GM19351 (cell line): Measurements from ENCODE around the gene ZNF668.

Source experiments
- ATAC-seq: cut with Tn5 transposase; IDR thresholded peaks from one replicate; pipeline ENCODE4 v1.9.1; 2021; ENCODE audit warnings: mild to moderate bottlenecking, moderate library complexity; ENCODE audit not compliant: unreplicated experiment

The ZNF668 gene

DNA sequence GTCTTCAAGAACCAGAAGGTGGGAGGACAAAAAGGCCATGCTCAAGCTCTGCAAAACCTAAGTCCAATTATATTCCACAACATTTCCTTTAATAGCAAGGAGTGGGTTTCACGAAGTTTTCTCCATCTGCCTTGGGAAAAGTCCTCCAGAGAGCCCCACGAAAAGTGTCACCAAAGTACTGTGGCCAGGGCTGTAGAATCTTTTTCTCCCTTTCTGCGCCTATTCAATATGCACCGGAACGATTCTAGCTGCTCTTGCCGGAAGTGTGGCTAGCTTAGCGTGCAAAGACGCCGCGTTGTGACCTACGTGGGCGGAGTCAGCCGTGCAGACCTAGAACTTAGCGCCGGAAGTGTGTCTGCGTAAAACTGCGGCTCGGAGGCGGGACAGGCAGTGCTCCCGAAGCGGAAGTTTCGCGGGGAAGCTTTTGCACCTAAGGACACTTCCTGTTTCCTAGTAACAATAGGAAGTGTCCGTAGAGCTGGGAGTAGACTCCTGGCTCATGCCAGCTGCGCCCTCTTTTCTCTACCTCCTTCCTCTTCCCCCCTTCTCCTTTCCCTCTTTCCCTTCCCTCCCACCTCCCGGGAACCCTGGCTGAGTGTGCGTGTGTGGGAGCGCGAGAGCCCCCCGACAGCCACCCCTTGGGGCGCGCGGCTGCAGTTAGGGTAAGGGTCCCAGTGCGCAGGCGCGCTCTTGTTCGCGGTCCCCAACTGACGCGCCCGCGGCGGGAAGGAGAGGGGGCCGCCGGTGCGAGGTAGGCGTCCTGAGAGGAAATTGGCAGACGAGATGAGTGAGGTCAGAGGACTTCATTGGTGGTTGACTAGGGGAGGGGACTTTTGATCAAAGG lies at the start of gene ZNF668, which contains the start of gene ZNF646:
Gene ZNF668, minus strand, starts transcription at position 271 of the 844 bp plus-strand sequence. CDS start 9,781 bp downstream, outside the sequence.
Gene ZNF646, plus strand, starts transcription at position 453 of the 844 bp plus-strand sequence. CDS start 1,903 bp downstream, outside the sequence.
- ATAC-seq, result peak; percentile 72

DNA sequence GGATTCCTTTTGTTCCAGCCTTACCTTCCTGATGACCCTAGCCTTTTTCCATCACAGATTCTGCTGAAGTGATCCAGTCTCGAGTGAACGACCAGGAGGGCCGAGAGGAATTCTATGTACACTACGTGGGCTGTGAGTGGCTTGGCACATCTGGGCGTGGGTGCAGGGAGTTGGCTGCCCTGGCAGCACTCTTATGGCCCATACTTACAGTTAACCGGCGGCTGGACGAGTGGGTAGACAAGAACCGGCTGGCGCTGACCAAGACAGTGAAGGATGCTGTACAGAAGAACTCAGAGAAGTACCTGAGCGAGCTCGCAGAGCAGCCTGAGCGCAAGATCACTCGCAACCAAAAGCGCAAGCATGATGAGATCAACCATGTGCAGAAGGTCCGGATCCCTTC lies 46.1 kb upstream of the ZNF668 start:
- ATAC-seq, result no peak

DNA sequence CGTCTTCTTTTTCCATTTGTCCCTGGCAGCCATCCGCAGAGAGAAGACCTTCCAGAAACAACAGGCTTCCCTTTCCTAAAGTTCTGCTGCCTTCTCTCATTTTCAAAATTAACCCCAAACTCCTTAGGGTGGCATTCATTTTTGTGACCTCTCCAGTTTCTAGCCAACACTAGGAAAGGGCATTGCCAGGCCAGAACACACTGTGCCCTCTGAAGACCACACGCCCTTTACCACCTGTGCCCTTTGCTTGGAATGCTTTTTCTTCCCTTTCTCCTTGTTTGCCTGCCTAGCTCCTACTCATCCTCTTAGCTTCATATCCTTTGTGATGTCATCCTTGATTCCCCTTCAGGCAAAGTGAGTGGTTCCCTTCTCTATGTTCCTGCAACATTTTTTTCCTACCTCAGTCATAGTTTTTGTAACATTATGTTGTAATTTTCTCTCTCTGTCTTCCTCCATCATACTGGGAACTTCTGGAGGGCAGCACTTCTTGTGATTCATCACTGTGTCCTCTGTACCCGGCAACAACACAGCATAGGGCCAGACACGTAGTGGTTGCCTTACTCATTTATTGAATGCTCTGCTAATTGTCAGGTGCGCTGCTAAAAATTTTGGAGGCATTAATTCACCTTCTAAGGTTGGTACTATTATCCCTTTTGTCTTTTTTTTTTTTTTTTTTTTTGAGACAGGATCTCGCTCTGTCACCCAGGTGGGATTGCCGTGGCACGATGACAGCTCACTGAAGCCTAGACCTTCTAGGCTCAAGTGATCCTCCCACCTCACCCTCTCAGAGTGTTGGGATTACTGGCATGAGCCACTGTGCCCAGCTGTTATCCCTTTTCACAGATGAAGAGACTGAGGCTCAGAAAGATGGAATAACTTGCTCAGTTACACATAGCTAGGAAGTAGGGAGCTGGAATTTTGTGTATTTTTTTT lies 44.4 kb upstream of the ZNF668 start:
- ATAC-seq, result no peak

DNA sequence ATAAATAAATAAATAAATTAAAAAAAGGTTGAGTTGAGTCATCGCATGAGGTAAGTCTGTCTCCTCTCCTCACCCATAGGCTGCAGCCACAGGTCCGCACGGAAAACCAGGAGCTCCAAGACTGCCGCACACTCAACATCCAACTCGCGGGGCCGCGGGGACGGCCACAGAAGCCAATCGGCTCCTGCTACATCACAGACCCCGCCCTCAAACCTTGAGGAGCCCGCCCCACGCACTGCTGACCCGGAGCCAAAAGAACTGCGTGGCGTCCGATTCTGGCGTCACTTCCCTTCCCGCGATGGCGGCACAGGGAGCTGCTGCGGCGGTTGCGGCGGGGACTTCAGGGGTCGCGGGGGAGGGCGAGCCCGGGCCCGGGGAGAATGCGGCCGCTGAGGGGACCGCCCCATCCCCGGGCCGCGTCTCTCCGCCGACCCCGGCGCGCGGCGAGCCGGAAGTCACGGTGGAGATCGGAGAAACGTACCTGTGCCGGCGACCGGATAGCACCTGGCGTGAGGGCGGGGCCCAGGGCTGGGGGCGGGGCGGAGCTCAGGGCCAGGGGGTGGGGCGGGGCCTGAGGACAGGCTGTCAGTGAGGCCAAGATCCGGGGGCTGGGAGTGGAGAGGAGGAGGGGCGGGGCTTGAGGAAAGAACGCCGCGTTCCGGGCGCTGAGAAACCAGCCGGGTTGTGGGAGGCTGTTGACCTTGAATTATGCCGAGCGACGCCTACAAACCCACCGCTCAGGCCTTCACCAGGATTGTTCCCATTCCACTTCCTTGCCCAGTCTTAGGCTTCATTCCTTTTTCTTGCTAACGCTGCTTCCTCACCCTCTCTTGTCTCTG lies 43.6 kb upstream of the ZNF668 start, which contains the start of gene KAT8:
Gene KAT8, plus strand, starts transcription at position 281 of the 839 bp plus-strand sequence. Its CDS starts 18 bp downstream, at position 299.
- peak; percentile 93 for ATAC-seq

DNA sequence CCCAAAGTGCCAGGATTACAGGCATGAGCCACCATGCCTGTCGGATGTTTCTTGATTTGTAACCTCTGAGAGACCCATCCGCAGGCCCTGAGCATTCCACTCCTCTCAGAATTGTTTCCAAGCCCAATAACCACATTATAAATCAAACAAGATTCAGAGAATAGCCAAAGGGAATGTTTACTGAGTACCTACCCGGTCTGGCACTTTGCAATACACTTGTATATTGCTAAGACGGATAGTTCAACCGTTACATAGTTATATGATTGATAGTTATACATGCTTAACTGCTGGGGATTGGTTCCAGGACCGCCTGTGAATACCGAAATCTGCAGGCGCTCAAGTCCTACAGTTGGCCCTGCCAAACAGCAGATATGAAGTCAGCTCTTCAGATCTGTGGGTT lies 40.4 kb upstream of the ZNF668 start:
- no peak for ATAC-seq

DNA sequence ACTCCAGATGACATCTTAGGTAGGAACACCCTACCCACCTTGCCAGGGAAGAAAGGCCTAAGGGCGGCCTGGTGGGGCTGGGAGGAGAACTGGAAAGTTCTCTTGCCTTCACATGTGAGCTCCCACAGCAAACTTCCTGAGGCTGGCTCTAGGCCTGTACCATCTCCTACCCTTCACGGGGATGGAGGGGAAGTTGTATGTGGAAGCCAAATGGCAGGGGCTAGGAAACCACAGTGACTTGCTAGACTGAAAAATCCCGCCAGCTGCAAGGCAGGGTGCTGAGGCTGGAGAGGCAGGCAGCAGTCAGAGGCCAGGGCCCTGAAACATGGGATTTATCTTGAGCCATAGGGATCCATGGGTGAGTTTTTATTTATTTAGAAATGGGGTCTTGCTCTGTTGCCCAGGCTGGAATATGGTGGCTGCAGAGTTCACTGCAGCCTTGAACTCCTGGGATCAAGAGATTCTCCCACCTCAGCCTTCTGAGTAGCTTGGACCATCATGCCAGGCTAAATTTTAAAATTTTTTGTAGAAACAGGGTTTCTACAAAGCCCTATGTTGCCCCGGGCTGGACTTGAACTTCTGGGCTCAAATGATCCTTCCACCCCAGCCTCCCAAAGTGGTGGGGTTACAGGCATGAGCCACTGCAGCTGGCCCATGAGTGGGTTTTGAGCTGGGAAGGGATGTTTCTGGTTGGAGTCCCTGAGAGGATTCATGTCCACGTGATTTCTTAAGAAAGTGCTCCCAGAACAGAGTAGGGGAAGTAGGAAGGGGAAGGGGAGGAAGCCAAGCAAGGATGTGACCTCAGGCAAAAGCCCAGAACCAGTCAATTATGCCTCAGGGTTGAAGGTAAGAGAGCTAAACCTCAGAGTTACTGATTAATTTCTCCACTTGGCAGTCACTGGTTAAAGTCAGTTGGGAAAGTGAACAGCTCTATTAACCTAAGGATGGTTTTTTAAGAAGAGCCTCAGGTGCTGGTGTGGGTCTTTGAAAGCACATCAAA lies 39.4 kb upstream of the ZNF668 start:
- ATAC-seq, result no peak

DNA sequence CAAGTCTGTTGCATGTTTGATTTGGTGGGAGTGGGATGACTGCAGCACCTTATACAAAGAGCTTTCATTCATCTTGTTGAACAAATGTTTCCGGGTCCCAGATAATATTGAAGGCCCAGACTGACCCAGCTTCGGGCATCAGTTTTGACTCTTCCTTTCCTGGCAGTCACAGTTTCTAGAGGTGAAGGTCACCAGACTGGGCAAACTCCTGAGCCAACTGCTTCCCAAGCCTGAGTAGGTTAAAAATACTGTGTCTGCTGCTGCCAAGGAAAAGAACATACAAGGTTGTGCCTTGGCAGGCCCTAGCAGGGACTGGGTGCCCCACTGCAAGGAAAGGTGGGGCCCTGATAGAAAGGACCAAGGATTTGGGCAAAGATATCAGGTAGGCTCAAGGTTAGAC lies 38.7 kb upstream of the ZNF668 start:
- no peak for ATAC-seq

DNA sequence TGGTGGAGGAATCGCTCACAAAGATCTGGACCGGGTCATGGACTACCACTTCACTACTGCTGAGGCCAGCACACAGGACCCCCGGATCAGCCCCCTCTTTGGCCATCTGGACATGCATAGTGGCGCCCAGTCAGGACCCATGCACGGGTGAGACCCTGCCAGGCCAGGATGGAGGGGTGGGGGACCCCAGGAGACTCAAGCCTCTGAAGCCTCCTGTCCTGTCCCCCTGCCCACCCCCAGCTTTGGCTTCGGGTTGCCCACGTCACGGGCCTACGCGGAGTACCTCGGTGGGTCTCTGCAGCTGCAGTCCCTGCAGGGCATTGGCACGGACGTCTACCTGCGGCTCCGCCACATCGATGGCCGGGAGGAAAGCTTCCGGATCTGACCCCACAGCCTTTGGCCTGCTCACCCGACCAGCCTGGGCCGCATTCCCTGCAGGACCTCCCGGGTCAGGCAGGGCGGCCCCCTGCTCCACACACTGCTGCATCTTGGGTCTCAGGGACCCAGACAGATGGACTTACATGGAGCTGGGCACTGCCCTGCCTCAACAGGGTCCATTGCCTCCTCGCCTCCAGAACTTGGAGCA lies 37.9 kb upstream of the ZNF668 start:
- ATAC-seq, result no peak

DNA sequence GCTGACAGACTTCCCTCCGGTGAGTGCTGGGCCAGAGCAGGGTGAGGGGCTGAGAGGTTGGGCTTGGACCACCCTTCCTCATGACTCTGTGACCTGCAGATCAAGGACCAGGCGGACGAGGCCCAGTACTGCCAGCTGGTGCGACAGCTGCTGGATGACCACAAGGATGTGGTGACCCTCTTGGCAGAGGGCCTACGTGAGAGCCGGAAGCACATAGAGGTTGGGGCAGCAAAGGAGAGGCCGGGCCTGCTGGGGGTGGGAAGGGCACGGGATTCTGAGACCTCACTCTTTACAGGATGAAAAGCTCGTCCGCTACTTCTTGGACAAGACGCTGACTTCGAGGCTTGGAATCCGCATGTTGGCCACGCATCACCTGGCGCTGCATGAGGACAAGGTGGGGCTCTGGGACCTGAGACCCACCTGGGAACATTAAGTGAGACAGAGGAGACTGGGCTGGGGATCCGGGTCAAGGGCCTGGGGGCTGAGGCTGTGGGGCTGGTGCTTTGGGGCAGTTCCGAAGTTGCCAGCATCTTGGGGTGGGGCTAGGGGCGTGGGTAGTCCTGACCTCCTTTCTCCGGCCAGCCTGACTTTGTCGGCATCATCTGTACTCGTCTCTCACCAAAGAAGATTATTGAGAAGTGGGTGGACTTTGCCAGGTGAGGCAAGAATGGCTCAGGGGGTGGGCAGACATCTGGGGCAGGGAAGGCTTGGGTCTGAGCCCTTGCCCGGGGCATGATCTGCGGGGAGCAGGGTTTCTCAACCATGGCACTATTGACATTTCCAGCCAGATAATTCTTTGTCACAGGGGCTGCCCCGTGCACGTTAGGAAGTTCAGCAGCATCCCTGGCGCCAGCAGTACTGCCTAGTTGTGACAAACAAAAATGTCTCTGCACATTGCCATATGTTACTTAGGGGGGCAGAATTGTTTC lies 36.3 kb upstream of the ZNF668 start:
- ATAC-seq, result no peak

DNA sequence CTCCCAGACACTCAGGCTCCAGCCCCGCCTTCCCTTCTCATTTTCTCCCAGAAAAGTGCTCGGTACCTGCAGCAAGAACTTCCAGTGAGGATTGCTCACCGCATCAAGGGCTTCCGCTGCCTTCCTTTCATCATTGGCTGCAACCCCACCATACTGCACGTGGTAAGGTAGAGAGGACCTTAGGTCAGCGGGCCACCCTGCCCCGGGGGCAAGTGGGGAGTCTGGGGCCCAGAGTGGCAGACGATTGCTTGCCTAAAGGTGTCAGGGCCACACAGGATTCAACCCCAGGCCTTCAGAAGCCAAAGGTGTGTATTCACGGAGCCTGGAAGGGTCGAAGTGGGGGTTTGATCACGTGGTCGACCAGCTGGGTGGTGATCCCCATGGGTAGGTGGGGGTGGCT lies 35.6 kb upstream of the ZNF668 start:
- ATAC-seq, result no peak

DNA sequence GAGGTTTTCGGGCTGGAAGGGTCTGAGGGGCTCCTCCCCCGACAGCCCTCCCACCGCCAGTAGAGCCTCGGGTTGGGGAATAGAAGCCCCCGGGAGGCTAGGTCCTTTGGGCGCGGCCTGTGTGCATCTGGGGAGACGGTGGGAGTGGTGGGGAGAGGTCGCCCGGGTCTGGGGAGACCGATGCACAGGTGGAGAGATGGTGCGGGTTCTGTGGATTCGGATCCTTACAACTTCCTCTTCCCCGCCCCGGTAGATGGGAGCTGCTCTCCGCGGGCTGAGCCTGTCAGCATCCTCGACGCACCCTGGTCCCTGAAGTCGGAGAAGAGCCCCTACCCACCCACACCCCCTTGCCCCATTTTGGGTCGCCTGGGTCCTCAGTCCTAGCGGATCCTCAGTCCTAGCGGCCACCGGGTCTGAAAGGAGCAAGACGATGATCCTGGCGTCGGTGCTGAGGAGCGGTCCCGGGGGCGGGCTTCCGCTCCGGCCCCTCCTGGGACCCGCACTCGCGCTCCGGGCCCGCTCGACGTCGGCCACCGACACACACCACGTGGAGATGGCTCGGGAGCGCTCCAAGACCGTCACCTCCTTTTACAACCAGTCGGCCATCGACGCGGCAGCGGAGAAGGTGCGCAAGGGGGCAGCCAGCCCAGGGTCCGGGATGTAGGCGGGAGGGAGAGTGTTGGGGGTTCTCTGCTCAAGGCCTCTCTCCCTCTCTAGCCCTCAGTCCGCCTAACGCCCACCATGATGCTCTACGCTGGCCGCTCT lies 34.9 kb upstream of the ZNF668 start:
- no peak for ATAC-seq

DNA sequence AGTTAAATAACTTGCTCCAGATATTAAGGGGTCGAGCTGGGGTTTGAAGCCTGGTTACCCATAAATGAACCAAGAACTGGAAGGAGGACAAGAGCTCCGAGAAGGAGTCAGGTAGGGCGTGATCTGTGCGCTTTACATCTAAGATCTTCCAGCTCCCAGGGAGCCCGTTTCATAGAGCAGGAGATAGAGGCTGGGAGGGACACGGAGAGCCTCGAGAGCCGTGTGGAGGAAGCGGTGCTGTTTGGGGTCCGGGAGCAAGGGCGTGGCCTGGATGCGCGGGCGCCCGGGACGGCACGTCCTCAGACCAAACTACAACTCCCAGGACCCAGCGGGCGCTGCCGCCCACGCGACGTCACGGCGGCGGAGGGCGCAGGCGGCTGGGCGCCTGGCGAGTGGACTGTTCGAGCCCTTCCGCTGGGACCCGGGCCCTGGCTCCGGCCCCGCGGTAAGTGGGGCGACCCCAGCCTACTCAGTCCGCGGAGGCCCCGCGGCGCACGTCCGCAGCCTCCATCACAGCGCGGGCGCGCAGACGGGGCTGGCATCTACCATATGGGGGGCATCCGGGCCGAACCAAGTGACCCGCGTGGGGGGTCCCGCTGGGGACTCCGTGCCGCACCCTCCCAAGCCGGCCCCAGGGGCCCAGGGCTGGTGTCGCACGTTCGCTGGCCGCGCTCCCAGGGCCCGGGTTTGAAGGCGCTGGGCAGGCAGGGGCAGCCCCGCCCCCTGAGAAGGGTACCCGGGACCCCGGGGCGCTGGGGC lies 34.2 kb upstream of the ZNF668 start, which contains the start of gene BCKDK:
Gene BCKDK, plus strand, starts transcription at position 352 of the 759 bp plus-strand sequence. CDS start 838 bp downstream, outside the sequence.
- peak; percentile 85 for ATAC-seq

DNA sequence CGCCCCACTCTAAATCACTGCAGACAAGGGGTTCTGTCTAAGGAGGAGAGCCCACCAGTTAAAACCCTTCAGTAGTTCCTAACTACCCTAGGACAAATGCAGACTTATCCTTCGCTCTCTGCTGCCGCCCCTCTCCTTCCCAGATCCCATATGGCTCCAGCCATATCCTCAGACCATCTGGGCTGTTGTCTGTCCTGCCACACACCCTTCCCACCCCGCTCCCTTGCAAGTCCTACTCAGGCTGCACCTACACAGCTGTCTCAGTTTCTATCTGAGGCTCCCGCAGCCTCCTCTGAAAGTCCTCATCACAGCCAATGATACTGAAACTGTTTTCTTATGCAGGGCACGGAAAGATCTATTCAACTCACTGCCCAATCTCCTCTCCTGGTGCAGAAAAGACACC lies 33.4 kb upstream of the ZNF668 start:
- peak; percentile 65 for ATAC-seq

DNA sequence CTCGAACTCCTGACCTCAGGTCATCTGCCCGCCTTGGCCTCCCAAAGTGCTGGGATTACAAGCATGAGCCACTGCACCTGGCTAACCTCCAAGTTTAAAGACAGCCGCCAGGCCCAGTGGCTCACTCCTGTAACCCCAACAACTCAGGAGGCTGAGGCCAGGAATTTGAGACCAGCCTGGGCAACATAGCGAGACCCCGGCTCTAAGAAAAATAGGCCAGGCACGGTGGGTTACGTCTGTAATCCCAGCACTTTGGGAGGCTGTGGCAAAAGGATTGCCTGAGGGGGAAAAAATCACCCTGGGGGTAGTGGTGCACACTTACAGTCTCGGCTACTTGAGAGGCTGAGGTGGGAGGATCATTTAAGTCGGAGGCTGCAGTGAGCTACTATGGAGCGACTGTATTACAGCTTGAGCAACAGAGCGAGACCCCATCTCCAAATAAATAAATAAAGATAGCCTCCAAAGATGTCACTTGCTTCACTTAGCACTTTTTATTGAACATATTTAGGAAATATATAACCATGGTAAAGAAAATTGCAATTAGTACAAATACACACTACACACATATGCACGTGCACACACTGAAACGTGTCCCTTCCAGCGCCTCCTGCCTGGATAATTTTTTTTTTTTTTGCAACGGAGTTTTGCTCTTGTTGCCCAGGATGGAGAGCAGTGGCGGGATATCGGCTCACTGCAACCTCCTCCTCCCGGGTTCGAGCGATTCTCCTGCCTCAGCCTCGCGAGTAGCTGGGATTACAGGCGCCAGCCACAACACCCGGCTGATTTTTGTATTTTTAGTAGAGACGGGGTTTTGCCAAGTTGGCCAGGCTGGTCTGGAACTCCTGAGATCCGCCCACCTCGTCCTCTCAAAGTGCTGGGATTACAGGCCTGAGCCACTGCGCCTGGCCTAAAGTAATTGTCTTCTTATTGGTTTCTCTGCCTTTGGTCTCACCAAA lies 32.7 kb upstream of the ZNF668 start:
- ATAC-seq, result no peak

DNA sequence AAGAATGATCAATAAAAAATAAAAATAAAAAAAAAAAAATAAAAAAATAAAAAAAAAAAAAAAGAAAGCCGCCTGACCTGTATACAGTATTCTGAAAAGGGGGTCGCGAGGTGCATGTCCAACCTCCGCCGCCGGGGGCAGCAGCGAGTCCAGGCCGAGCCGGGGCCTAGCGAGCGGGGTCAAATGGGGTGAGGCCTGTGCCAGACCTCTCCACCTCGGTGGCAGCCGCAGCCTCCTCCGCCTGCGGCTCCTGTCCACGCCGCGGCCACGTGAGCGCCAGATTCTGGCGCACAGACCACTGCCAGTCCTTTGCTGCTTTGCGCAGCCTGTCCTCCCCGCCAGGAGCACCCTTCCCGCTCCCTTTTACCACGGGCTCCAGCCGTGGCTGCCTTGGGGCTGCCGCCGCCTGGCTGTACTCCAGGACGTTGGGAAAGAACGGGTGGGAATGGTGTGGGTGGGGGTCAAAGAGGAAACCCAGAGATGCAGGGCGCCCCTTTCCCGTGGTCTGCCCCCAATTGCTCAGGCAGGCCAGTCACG lies 31.7 kb upstream of the ZNF668 start:
- no peak for ATAC-seq
